HG03432 (cell line): ENCODE measurements around the gene AUH.
"Not testable (repeated sequence)": the region's sequence is repeated elsewhere in the genome, so short reads cannot be mapped to it uniquely, and the experiment has no call there.

Experiments used
- ATAC-seq: cut with Tn5 transposase; IDR thresholded peaks from one replicate; pipeline ENCODE4 v1.9.1; 2021; ENCODE audit warnings: mild to moderate bottlenecking, moderate library complexity; ENCODE audit not compliant: unreplicated experiment

AUH gene

GRCh38 chr9:91379426-91379825 is 17.7 kb upstream of the AUH start:
- ATAC-seq: no peak

- ATAC-seq: no peak
These were observed 17.0 kb upstream of the AUH start for GRCh38 chr9:91378695-91379127.

- ATAC-seq: not testable (repeated sequence)
These were observed 16.3 kb upstream of the AUH start for GRCh38 chr9:91378054-91378453.

GRCh38 chr9:91376239-91376638 is 14.5 kb upstream of the AUH start:
- ATAC-seq: no peak

- no peak for ATAC-seq
These were observed 13.2 kb upstream of the AUH start for GRCh38 chr9:91374939-91375338.

GRCh38 chr9:91371894-91372293 is 10.2 kb upstream of the AUH start:
- ATAC-seq: no peak

- ATAC-seq: not testable (repeated sequence)
These were observed 8.3 kb upstream of the AUH start for GRCh38 chr9:91370006-91370405.

- no peak for ATAC-seq
These were observed 3.0 kb upstream of the AUH start for GRCh38 chr9:91364702-91365101.

- no peak for ATAC-seq
These were observed 2.3 kb upstream of the AUH start for GRCh38 chr9:91364005-91364404.

GRCh38 chr9:91362051-91362611 is 413 bp upstream of the AUH start:
- ATAC-seq: peak; percentile 10

- ATAC-seq: no peak
These were observed 997 bp downstream of the AUH start for GRCh38 chr9:91360551-91361290.

GRCh38 chr9:91359734-91360470 is 1.8 kb downstream of the AUH start:
- ATAC-seq: no peak

GRCh38 chr9:91359083-91359482 is 2.6 kb downstream of the AUH start:
- ATAC-seq: no peak

- ATAC-seq: no peak
These were observed 6.8 kb downstream of the AUH start for GRCh38 chr9:91354881-91355280.

- no peak for ATAC-seq
These were observed 12.6 kb downstream of the AUH start for GRCh38 chr9:91349115-91349555.

- no peak for ATAC-seq
These were observed 13.4 kb downstream of the AUH start for GRCh38 chr9:91348191-91348807.

- no peak for ATAC-seq
These were observed 14.3 kb downstream of the AUH start for GRCh38 chr9:91347377-91347776.

- ATAC-seq: no peak
These were observed 15.1 kb downstream of the AUH start for GRCh38 chr9:91346644-91347043.

GRCh38 chr9:91345978-91346377 is 15.7 kb downstream of the AUH start:
- ATAC-seq: no peak

- no peak for ATAC-seq
These were observed 19.1 kb downstream of the AUH start for GRCh38 chr9:91342575-91342974.

GRCh38 chr9:91341749-91342148 is 20.0 kb downstream of the AUH start:
- ATAC-seq: no peak
